NCI-H1436 treated with DMSO at 0.1 percent for 48 hours (cell line): ENCODE data around the gene GRM7.

Source experiments
- DNase-seq: peaks from one replicate; lab custom pipeline; 2025; lab: John Stamatoyannopoulos, UW

Gene GRM7

GRCh38 chr3:7581831-7582230, 720.9 kb downstream of the GRM7 start:
- DNase-seq, result no peak

DNA sequence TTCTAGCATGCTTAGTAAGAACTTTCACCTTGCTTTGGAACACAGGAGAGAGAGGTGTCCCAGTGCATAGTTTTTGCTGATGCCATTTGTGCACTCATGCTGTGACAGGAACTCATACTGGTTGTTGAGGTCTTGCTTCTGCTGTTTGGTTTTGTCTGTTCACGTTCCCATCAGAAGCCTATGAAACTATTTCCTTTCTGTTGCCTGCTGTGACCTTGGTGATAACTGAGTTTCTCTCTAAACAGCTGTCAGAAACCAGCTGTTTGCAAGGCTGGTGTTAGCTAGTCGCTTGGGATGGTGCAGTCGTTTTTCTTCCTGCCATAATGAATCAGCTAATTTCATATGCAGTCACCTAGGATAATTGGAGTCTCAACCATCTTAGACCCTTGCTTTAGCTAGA, 724.1 kb downstream of the GRM7 start:
- DNase-seq, result no peak

GRCh38 chr3:7588236-7588635, 727.3 kb downstream of the GRM7 start:
- DNase-seq, result no peak

GRCh38 chr3:7589526-7589925, 728.6 kb downstream of the GRM7 start:
- no peak for DNase-seq

DNA sequence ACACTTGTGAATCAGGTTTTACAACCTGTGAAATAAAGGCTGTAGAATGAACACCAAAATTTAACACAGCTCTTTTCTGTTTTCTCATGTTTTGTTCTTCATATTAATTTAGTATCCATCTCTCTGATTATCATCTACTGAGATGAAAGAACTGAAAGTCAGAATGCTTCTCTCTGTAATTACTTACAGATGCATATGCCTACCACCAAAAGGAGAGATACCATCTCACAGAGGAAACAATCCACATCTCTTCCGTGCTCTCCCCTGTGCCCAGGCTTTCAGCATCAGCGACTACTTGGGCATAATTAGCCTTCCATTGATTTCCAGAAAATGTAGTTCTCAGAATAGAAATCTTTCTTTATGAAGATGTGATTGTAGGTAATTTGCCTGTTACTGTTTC, 741.4 kb downstream of the GRM7 start:
- no peak for DNase-seq

GRCh38 chr3:7607083-7607482, 746.2 kb downstream of the GRM7 start:
- DNase-seq, result no peak

GRCh38 chr3:7607676-7608075, 746.8 kb downstream of the GRM7 start:
- DNase-seq, result no peak

DNA sequence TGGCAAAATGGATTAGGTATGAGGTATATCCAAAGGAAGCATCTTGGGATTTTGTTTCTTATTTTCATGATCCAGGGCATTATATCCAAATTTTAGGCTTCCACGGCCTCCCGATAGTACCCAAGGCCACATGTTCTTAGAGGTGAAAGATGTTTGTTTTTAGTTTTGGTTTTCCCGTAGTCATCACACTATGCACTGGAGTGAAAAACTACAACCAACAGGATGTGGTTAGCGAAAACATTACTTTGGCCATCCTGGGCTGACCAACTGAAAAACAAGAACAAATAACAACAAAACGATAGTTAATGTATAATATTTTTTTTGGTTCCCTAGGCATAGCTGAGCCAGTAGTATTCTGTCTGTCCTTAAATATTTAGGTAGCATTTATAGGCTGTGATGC, 749.7 kb downstream of the GRM7 start:
- no peak for DNase-seq

DNA sequence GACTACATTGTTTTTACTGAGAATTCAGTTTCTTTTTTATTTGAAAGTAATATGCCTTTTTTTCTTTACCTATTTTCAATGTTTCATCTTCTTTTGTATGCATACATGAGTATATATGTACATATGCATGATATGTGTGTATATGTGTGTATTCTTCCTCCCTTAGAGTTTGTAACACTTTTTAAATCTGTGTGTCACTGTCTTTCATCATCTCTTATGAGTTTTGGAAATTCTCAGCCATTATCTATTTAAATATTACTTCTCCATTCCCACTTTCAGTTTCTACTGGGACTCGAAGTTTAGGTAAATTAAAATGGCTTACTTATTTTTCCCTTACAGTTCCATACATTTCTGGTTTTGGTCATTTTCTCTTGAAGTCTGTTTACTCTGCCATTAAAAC, 754.1 kb downstream of the GRM7 start:
- DNase-seq, result no peak

DNA sequence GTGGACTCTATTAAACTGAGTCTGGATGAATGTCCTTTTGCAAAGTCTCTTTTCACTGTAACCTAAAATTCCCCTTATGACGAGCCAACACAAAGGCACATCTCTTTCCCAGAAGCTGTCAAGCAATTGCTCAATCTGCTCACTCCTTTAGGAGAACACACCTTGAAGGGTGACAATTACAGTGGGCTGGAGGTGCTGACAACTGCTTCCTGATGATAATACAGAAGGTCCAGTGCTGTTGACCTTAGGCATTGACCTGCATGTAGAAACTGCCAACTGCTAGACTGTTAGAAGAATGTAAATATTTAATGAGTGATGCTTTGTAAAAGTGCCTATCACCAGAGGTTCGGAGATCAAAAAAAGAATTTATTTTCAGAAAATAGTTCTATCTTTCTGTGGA, 757.7 kb downstream of the GRM7 start:
- no peak for DNase-seq

GRCh38 chr3:7620401-7620800, 759.5 kb downstream of the GRM7 start:
- no peak for DNase-seq

GRCh38 chr3:7621046-7621630, 760.2 kb downstream of the GRM7 start:
- DNase-seq, result no peak

DNA sequence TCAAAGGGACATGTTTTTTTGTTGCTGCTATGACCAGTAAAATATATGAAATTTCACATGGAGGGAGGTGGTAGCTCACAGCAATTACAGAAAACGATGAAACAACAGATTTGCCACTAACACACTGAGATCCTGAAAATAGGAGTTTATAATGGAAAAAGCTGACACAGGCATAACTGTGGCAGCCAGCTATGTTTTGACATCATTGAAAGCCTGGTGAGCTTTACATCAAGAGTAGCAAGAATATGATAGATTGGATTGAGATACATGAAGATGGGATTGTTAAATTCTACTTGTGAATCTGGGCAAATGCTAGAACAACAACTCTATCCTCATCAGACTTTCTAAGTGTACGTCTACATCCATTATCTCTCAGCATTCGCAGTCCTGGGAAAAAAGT, 760.7 kb downstream of the GRM7 start:
- DNase-seq, result no peak

- no peak for DNase-seq
These were observed 764.1 kb downstream of the GRM7 start for GRCh38 chr3:7625021-7625420.

- DNase-seq, result no peak
These were observed 769.5 kb downstream of the GRM7 start for GRCh38 chr3:7630351-7630911.

DNA sequence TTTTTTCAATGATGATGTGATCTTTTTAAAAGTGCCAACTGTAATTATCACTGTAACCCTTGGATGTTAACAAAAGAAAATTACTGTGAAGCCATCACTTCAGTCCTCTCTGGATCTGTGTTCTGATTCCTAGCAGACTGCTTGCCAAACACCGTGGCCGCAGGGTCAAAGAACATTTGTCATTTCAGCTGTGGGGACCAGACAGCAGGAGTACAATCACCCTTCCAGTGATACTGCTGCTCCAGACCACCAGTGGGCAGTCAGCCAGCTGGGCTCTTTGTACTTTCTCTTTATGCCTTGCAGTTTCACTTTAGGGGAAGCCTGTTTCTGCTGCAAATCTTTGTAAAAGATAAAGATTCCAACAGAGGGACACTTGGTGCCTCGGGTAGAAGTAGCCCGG, 770.0 kb downstream of the GRM7 start:
- no peak for DNase-seq

GRCh38 chr3:7632305-7632704, 771.4 kb downstream of the GRM7 start:
- DNase-seq, result no peak

- no peak for DNase-seq
These were observed 776.8 kb downstream of the GRM7 start for GRCh38 chr3:7637694-7638093.

DNA sequence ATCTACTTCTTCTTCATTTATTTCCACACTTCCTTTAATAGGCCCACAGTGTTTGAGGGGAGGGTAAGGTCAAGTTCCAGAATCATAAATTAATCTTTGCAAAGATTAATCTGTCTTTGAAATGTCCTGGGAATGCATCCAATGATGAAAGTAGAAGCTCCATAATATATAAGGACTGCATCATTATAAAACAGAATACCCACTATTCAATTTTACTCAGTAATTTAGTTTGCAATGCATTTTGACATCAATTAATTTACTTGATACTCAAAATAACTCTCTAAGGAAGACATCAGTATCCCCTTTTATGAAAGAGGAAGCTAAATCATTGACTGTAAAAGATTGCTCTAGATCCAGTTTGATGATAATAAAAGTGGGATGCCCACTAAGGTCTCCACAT, 777.2 kb downstream of the GRM7 start:
- DNase-seq, result no peak

DNA sequence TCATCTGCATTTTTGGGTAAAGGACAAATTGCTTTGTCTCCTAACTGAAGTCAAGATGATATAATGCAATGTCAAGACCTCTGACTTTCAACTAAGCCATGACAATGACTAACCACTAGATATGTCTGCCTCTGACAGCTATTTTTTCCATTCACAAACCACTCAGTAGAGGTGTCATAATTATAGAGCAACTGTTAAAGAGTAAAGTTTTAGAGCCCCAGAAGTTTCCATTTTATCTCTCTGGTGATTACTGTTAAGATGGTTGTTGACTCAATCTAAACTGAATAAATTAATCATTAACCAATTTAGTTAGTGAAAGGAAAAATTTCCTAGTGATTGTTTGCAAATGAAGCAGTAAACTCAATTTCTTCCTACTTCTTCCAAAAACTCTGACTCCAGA, 779.9 kb downstream of the GRM7 start:
- DNase-seq, result no peak

GRCh38 chr3:7646851-7647250, 785.9 kb downstream of the GRM7 start:
- no peak for DNase-seq

DNA sequence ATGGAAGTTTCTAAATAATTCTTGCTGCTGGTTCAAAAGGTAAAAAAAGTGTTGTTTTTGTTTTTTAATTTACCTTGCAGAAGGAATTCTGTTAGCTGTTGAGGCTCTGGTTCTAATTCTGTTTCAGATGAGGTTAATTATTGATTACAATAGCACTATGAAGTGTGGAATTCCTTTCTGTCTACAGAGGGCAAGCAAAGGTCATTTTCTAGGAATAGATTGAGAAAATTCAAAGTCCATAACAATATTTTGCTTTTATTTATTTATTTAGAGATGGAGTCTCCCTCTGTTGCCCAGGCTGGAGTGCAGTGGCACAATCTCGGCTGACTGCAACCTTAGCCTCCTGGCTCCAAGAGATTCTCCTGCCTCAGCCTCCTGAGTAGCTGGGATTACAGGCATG, 789.6 kb downstream of the GRM7 start:
- no peak for DNase-seq

DNA sequence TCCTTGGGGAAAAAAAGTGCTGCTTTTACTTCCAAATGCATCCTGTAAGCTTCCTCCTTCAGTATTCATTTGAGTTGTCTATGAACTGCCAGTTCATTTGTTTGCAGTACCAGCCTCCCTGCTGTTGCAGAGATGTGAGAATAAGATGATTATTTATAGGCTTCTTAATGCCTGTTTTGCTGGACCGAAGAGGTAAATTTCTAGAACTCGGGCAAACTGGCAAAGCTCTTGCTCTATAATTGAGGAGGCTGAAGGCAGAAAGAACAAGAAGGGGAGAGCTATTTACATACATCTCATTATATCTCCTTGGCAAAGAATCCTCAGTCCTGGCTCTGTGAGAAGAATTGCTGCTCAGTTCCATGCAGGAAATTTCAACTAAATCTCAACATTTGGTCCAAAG, 790.4 kb downstream of the GRM7 start:
- DNase-seq, result no peak
